Activated T-cell treated with anti-CD3 and anti-CD28 coated beads for 24 hours (primary cell): Measurements from ENCODE around the gene SMIM28.
"Not testable (repeated sequence)": the region's sequence is repeated elsewhere in the genome, so short reads cannot be mapped to it uniquely, and the experiment has no call there.

Source experiments
- DNase-seq: peaks from one replicate; pipeline ENCODE4 v3.0.0-alpha.2; 2020; ENCODE audit warnings: low read depth

The SMIM28 gene

DNA sequence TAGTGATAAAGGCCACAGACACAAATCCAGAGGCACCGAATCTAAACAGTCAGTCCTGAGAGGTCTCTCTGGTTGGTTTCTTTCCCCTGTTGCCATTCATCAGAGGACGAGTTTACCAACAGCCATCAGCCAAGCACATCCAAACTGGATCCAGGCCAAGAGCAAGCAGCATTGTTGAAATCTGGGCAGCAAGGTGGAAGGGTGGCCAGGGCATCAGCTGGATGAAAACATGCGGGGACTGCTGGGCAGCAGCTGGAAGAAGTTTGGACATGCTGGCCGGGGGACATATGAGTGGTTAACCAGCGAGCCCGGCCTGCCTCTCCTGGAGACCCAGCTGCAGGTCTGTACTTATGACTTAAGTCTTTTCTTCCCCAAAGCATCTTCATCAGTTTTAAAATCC is at the start of gene SMIM28:
Gene SMIM28, plus strand, starts transcription at position 62 of the 400 bp plus-strand sequence. Its CDS starts 168 bp downstream, at position 230.
- no peak for DNase-seq

DNA sequence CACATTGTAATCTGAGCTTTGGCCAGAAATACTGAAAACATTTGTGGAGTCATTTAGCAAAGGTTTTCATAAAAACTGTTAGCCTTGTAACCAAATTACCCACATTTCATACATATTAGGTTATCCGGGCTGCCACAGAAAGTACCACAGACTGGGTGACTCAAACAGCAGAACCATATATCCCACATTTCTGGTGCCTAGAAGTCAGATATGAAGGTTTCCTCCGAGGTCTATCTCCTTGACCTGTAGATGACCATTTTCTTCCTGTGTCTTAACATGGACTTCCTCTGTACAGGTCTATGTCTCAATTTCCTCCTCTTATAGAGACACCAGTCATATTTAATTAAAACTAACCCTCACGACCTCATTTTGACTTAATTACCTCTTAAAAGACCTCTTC is 49.5 kb upstream of the SMIM28 start:
- no peak for DNase-seq

DNA sequence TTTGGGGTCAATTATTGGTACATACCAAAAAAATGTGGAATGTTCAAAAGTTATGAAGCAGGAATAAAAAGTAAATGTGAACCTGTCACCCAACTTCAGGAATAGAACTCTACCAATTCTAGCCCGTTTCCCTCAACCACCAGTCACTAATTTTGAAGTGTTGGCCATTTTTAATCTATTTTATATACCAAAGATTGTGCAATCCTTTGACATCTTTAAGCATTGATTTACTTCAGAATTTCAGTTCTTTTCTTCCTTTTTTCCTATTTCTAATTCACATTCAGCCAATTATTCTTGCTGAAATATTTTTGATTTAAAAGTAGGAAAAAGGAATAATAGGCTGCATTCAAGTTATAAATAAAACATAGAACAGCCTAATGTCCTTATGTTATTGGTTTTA is 46.9 kb upstream of the SMIM28 start:
- no peak for DNase-seq

DNA sequence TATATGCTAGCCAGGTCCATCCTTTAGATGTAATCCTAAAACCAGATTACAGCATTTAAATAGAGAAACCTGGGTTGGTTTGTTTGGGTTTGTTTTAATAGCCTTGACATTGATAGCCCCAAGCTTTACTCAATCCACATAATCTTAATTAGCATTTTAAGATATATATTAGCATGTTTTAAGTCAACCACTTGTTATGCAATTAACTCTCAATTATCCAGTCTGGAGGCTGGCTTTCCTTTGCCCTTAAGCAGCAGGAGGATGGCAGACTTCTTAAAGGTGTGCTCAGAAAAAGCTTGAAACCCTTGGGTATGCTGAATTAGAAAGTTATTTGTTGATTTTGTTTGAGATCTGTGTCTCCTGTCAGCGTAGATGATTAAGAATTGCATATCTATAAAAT is 46.3 kb upstream of the SMIM28 start:
- no peak for DNase-seq

DNA sequence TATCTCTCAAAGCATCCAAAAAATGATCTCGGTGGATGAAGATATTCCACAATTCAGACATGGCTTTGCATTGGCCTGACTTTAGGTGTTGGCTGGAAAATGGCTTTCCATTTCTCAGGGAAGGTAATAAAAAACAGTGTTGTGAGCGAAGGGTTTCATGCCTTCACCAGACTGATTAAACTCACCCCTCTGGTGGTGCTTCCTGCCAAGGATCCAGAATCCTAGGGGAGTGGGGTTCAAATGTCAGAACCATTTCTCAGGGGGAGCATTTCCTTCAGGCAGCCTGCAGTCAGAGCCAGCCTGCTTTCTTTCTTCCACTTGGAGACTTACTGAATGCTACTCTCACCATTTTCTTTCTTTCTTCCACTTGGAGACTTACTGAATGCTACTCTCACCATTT is 45.7 kb upstream of the SMIM28 start:
- no peak for DNase-seq

DNA sequence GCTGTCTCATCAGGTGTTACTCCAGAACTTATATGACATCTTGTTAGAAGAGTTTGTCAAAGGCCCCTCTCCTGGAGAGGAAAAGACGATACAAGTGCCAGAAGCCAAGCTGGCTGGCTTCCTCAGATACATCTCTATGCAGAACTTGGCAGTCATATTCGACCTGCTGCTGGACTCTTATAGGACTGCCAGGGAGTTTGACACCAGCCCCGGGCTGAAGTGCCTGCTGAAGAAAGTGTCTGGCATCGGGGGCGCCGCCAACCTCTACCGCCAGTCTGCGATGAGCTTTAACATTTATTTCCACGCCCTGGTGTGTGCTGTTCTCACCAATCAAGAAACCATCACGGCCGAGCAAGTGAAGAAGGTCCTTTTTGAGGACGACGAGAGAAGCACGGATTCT is 43.7 kb upstream of the SMIM28 start:
- DNase-seq: no peak

DNA sequence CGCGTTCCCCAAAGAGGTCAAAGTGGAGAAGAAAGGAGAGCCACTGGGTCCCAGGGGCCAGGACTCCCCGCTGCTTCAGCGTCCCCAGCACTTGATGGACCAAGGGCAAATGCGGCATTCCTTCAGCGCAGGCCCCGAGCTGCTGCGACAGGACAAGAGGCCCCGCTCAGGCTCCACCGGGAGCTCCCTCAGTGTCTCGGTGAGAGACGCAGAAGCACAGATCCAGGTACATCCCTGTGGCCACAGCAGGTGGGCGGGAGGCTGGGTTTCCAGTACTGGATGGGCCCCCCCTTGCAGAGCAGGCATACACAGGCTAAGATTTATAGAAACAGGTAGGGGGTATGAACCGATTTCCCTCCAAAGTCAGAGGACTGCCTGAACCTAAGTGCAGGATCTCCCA is 42.7 kb upstream of the SMIM28 start:
- no peak for DNase-seq

DNA sequence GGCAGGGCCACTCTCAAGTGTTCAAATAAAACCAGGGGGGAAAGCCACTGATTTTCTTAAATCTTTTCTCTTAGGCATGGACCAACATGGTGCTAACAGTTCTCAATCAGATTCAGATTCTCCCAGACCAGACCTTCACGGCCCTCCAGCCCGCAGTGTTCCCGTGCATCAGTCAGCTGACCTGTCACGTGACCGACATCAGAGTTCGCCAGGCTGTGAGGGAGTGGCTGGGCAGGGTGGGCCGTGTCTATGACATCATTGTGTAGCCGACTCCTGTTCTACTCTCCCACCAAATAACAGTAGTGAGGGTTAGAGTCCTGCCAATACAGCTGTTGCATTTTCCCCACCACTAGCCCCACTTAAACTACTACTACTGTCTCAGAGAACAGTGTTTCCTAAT is 41.5 kb upstream of the SMIM28 start:
- DNase-seq: no peak

DNA sequence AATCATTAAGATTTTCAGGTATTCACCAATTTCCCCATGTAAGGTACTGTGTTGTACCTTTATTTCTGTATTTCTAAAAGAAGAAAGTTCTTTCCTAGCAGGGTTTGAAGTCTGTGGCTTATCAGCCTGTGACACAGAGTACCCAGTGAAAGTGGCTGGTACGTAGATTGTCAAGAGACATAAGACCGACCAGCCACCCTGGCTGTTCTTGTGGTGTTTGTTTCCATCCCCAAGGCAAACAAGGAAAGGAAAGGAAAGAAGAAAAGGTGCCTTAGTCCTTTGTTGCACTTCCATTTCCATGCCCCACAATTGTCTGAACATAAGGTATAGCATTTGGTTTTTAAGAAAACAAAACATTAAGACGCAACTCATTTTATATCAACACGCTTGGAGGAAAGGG is 40.6 kb upstream of the SMIM28 start:
- DNase-seq: no peak

DNA sequence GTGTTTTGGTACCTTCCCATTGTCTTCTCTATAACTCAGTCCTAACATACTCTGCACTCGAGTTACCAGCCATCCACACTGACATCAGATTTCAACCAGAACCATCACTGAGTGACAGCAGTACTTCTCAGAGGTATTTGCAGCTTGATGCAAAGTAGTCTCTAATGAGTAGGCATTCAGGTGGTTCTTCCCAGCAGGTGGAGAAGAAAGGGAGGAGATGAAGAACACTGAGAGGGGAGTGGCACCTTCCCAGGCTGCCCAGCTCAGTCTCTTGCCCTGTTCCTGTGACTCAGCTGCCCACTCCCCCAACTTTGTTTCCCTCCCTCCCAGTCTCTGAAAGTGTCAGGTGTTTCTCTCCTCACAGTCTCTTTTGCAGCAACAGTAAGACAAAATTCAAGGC is 38.7 kb upstream of the SMIM28 start:
- no peak for DNase-seq

DNA sequence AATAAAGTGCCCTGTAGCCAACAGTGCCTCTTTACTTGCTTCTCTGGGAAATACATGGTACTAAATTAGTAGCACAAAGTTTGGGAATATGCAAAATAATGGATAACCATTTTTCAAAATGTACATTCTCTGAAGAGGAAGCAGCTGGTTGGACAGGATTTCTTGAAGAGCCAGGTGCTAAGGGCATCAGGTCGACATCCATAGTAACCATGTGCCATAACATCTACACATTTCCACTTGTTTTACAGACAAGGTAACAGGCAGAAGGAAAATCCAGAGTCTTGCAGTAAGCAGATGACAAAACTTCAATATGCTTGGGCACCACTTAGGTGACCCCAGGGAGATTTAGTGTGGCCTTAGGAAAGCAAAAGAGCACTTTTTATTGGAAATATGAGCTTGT is 36.5 kb upstream of the SMIM28 start:
- no peak for DNase-seq

DNA sequence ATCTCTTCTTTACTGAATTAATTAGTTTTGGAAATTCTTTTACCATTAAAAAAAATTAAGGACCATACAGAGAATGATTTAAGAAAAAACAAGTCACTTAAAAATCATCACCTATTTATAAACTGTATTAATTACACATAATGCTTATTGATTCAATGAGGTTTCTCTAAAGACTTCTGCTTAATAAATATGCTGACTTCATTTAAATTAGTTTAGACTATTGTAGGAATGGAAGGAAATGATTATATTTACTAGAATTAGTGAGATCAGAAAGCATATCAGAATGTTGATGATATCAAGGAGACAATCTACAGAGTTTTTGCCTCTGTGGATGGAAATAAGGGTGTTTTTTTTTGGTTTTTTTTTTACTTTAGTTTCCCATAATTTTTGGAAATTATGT is 34.6 kb upstream of the SMIM28 start:
- no peak for DNase-seq

DNA sequence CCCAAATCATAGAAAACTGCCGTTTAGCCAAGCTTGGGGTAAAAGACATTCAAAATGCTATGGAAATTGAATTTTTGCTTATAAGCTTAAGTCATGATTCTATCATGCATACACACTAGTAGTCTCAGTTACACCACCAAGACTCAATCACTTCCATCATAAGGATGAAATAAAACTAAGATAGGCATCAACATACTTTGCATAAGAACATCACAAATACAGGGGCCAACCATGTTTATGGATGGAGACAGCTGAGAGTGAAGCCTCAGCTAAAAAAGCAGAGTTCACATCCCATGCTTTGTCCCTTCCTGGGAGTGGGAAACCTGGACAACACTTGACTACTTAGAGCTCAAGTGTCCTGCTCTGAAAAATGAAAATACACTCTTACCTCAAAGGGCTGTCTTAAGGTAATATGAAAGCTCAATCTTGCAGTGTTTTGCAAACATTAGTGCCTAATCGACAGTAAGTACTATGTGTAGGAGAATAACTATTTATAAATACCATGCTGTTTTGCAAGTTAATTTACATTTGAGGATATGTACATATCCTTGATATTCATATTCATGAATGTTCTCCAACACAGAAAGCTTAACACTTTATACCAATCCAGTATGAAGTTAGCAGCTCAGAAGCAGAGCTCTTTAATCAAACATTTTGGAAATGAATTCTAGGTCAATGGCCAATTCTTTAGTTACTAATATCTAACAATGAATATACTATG is 32.0 kb upstream of the SMIM28 start:
- DNase-seq: no peak

DNA sequence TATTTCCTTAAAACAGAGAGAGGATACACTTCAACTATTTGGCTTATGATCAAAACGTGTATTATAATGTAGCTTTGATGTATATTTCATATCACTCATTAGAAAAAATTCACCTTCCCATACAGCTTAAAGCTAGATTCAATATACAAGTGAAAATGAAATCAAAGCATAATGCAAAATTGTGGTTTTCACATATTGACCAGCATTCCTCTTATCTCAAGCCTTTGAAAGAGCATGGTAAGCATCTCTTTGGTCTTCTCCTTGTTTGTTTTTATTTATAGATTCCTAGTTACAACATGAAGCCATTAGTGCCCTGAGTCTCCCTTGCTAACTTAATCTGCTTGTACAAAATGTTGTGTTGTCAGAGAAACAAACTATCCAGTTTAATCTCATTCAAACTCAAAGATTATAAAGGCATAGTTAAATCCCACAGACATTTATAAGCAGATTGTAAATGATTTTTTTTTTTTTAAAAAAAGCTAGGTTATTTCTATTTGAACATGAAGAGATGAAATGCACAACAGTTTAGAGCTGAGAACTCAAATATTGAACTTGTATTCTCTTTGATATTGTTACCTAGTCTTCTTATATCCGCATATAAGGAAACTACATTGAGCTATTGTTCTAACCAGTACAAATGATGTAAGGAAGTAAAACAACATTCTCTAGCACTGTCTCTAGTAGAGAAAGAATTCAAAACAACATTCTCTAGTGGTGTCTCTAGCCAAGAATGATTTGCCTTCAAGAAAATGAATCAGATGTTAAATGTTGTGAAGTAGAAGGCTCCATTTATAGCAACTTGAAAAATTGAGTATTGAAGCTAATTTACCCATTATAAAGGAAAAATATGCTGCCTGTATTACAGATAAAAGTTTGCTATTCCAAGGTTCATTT is 31.2 kb upstream of the SMIM28 start:
- DNase-seq: no peak

DNA sequence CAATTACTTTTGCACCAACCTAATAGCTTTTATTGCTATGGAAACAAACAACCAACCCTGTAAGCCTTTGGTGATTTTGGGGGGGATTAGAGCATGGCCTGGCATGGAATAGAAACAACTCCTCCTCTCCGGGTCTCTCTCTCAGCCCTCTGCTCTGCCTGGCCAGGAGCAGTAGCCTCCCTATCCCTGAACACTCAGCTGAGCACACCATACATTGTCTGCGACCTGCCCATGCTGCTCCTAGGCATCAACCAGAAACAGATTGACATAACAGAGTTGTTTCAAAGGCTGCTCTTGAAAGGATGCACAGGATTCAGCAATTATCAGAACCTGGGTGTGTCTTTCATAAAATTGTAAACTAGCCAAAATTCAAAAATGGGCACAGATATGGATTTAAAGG is 29.8 kb upstream of the SMIM28 start:
- DNase-seq: no peak

DNA sequence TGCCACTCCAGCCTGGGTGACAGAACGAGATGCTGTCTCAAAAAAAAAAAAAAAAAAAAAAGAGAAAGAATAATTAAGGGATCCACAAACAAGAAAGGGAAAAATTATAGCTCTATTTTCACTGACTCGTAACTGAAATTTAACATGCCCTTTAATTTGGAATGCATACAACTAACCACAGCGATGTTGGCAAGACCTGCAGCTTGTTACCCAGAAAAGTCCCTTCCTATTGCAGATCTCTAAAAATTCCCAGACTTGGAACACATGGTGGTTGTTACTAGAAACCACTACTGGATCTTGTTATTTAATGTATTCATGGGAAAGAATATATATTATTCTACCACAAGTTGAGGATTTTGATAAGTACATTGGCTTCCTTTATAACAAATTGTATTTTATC is 27.8 kb upstream of the SMIM28 start:
- no peak for DNase-seq

DNA sequence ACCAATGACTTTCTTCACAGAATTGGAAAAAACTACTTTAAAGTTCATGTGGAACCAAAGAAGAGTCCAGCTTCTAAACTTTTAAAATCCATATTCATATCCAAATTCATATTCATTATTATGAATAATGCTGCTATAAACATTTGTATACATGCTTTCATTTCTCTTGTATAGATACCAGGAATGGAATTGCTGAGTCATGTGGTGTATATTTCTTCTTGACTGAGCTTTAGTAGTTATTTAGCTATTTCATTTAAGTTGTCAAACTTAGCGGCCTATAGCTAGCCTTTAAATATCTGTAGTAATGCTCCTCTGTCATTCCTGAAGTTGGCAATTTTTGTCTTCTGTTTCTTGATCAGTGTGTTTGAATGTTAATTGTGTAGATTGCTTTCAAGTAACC is 19.8 kb upstream of the SMIM28 start:
- DNase-seq: no peak

DNA sequence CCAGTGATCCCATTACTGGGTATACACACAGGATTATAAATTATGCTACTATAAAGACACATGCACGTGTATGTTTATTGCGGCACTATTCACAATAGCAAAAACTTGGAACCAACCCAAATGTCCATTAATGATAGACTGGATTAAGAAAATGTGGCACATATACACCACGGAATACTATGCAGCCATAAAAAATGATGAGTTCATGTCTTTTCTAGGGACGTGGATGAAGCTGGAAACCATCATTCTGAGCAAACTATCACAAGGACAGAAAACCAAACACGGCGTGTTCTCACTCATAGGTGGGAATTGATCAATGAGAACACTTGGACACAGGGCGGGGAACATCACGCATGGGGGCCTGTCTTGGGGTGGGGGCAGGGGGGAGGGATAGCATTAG is 9.0 kb upstream of the SMIM28 start:
- not testable (repeated sequence) for DNase-seq

DNA sequence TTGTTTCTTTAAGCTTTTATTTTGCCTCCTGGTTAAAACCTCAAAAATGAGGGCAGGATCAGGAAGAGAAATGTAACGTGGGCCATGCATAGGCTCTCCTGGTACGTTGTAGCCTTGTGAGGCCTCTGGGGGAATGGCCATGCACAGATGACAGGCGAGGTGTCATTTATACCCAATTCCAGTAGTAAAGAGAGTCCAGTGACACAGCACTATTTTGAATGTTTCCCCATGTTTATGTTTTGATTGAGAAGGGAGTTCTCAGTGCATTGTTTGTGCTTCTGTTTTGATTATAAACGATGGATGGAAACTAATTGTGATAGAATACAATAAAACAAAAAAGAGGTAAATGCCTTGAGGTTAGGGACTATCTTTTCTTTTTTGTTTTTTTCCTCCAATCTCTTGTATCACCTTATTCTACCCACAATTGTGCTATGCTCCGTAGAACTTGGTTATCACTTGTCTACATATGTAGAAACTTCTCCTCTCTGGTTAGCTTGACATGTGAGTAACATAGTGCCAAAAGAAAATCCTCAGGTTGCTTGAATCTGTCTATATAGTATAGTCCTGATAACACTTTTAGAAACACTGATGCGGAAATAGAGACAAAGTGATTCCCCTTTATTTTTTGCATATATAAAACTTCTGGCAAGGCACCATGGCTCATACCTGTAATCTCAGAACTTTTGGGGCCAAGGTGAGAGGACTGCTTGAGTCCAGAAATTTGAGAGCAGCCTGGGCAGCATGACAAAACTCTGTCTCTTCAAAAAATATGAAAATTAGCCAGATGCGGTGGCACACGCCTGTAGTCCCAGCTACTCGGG is 6.9 kb upstream of the SMIM28 start:
- no peak for DNase-seq

DNA sequence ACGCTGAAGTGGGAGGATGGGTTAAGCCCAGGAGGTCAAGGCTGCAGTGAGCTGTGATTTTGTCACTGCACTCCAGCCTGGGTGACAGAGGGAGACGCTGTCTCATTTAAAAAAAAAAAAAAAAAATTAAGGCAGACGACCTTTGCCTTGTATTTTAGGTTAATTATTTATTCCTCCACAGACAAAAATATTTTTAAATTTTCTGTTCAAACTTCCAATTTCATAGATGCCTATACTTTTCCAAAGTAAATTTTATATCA is 6.3 kb upstream of the SMIM28 start:
- DNase-seq: no peak

DNA sequence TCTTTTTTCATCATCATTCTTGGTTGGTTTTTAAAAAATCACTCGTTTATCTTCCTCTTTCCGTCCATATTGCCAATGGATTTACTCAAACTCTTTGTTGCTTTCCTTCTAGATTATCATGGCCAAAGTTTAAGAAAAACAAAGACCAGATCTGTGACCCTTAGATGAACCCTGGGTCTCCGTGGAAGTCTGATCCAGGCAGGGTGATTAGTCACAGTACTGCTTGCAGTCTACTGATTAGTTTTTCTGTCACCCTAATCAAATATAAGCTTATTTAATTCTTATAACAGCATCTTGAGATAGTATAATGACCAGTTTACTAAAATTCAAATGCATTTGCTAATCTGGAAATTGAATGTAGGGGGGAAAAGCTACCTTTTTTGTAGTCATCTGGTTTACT is 6.0 kb upstream of the SMIM28 start:
- DNase-seq: no peak

DNA sequence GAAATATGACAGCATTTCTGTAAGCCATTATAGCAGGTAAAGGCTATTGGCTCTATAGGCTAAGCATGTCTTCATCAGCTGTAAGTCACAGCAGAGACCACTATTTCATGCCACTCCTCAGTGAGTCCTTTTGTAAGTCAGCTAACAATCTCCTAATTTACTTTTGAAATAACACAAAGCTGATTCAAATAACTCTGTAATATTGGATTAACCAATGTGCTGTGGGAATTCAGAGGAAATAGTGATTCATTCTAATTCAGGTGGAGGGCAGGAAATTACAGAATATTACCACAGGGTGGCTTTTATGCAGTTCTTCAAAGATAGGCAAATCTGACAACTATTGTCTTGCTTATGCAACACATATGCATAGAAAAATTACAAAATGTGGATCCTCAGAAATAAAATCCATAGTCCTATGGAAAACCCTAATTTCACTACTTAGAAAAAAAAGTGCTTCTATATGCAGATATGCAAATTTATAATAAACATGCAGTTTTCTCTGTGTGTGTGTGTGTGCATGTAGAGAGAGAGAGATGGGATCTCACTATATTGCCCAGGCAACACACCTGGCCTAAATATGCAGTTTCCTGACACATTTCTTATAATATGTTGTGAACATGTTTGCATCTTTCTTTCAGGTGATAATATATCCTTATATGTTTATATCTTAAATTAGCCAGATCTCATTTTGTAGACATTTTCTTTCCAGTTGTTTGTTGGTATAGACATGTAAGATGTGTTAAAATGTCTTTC is 4.8 kb upstream of the SMIM28 start:
- no peak for DNase-seq
